NCI-H69 (cell line): ENCODE data around the gene PLEKHA1.
A peak's percentile ranks its signal among the peaks of the same experiment; 100 is the strongest.

Experiments
- DNase-seq: peaks from one replicate; lab custom pipeline; 2025; lab: John Stamatoyannopoulos, UW

Gene PLEKHA1

DNA sequence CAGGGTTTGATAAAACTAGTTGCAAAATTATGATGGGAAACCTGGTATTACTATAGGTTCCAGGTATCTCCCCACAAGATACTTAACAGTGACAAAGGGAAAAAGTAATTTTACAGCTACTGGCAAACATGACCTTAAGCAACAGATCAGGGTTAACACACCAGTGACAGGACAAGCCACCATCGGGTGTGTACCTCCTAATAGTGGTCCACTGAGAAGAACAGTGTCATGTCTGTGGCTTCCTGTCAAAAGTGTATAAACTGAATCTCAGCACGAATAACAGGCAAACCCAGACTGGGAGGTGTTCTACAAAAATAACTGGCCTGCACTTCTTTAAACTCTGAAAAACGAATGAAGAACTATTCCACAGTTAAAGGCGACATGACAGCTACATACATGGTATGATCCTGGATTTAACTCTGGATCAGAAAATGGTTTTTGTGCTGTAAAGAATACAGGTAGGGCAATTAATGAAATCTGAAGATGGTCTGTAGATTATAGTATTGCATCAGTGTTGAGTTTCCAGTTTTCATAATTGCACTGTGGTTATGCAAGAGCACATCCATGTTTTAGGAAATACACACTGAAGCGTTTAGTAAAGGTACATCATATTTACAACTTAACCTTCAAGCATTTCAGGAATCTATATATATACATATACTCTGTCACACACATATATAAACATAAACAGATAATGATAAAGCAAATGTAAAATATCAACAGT lies 47.9 kb downstream of the PLEKHA1 start:
- no peak for DNase-seq

DNA sequence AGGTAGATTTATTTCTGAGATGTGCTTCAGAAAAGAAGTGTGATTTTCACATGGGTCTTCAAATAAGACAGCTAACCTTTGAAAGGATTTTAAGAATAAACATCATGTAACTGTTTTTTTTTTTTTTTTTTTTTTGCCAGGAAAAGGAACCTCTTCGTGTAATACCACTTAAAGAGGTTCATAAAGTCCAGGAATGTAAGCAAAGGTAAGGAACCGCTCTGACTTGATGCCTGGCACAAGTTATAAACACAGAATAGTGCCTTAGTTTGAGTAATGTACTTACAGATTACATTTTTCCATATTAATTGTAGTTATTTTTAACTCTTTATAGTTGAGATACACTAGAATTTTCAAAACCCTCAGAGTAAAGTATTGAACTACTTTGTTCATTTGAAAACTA lies 49.6 kb downstream of the PLEKHA1 start:
- no peak for DNase-seq

DNA sequence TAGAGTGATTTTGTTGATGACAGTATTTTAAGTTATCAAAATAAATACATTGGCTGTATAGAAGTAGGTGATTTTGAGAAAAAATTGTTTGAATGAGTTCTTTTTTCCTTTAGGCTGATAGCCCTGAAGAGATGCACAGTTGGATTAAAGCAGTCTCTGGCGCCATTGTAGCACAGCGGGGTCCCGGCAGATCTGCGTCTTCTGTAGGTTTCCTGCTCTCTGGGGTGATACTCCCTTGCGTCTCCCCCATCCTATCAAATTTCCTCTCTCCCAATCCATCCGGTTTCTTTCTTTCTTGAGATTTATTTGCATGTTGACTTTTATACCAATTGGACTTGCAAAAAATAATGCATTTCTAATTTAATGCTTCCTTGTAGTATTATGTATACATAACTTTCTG lies 52.3 kb downstream of the PLEKHA1 start:
- DNase-seq, result no peak

DNA sequence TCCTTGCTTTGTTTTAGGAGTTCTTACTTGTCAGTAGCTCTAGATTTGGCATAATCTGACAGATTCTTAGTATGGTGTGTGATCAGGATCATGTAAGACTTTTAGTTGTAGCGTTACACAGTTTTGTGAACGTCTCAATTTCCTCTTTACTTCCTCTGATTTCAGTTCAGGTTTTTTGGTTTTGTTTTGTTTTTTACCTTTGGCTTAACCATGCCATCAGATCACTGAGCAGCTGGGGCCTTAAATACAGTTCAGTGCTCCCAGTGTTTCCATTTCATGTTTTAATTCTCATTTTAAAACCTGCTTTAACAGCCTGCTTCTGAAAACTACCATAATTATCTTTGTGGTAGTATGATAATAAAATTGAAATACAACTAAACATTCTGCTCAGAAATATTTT lies 52.8 kb downstream of the PLEKHA1 start:
- no peak for DNase-seq

DNA sequence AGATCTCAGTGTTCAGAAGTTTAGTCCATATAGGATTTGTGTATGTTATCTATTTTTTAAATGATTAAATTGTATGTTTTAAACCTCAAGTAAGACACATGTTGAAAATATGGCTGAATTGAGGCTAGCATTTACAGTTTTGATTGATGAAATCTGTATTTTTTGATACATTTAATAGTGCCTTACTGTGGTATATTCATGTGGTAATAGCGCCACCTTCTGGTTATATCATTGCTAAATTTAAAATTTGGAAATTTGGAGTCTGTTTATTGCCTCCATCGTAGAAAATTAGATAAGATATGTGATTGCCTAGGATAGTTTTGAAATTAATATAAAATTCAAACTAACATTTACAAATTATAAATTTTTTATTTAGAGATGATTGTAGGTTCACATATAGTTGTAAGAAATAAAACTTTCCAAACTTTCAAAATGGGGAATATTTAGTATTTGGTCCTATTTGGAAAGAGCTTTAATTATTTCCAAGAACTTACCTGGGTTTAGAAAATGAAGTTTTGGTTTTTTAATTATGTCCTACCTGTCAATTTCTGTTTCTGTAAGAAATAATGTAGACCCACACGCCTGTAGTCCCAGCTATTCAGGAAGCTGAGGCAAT lies 60.8 kb downstream of the PLEKHA1 start:
- DNase-seq, result peak; percentile 46

DNA sequence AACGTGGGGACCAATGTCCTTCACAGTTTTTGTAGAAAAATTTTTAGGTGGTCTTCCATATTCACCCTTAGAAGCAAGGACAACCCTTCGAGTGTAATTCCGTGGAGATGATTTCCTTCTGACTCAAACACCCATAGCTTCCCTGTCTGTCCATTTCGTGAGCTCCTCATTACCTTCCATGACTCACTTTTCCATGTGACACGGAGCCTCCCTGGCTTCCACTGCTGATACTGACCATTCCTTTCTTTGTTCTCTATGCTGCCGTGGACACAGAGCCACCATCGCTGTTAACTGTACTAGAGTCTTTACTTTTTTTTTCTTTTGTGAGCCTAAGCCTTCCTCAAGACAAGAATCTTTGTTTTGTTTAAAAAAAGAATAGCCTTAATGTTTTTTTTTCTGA lies 67.5 kb downstream of the PLEKHA1 start:
- peak; percentile 1 for DNase-seq

DNA sequence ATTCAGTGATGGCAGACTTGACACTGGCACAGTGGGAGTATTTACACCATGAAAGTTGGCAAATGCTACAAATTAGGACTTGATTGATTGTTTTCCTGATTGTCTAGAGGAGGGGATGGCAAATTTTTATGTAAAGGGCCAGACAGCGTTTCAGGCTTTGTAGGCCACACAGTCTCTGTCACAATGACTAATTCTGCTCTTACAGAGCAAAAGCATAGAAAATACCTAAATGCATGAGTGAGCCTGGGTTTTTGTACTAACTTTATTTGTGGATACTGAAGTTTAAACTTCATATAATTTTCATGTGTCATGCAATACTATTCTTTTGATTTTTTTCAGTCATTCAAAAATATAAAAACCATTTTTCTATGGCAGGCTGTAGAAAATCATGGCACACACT lies 71.0 kb downstream of the PLEKHA1 start:
- no peak for DNase-seq

DNA sequence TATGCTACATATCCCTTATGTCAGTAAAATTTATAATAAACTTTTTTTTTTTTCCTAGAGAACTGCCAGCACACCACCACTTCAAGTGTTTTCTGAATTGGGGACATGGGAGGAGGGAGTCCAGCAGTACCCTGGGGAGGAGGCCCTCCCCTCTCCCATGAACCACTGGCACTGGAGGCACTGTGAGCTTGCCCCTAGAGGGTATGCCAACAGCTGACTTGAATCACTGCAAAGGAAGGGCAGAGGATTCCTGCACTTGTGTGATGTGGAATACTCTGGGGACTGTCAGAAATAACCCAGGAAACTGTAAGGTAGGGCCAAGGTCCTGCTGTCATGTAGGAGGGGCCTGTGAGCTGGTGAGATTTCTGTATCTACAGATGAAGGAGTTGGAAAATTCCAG lies 71.4 kb downstream of the PLEKHA1 start:
- DNase-seq, result peak; percentile 4

DNA sequence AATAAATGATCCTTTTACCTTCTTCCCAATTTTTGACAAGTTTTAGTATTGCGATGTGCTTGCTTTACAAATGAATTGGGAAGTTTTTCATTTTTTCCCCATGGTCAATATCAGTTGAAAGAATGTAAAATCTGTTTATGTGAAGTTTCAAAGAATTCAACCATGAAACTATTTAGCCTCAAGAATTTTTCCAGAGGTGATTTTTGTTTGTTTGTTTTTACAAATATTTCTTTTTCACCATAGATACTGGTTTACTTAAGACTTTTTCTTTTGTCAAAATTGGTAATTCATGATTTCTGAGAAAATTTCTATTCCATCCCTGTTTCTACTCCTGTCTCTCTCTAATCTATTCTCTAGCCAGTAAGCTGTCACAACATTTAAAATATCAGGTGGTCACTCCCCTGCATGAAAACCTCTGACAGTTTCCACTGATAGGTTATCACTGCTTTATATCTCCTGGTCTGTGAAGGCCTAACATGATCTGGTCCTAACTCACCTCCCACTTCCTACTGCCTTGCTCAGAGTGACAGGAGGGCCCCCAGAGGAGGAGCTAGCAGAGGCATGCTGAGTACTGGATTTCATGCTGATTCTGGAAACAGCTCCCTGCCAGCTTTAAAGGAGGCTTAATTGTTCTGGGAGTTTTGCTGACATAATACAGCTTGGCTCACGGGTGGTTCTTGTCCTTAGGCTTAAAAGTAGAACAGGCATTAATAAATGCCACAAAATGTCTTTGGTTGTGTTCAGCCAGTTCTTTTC lies 72.3 kb downstream of the PLEKHA1 start:
- peak; percentile 54 for DNase-seq

DNA sequence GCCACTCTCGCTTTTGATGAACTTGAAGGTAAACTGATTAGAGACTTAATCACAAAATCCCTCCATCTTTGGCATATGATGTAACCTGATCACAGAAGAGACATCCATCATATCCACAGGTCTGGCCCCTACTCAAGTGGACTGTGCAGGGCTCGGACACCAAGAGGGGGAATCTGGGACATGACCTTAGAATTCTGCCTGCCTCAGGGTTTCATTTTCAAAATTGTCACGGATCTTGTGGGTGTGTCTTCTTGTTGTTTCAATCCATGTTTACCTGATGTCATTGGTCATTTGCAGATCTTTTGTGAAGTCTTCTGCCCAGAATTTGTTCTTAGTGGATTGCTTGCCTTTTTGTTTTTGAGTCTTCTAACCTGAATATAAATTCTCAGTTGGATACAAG lies 74.1 kb downstream of the PLEKHA1 start:
- DNase-seq, result no peak

DNA sequence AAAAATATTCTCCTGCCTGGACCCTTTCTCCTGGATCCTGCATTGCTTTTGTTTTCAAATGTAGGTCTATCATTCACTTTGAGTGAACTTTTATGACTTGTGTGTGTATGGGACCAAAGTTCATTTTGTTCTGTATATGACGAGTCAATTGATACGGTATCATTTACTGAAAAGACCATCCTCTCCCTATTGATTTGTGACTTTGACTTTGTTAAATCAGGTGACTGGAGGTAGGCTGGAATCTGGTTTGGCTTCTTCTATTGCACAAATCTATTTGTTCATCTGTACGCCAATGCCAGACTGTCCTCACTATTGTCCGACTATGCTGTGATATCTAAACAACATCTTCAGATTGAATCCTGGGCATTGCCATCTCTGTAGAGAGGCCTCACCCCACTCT lies 74.6 kb downstream of the PLEKHA1 start:
- DNase-seq, result no peak

DNA sequence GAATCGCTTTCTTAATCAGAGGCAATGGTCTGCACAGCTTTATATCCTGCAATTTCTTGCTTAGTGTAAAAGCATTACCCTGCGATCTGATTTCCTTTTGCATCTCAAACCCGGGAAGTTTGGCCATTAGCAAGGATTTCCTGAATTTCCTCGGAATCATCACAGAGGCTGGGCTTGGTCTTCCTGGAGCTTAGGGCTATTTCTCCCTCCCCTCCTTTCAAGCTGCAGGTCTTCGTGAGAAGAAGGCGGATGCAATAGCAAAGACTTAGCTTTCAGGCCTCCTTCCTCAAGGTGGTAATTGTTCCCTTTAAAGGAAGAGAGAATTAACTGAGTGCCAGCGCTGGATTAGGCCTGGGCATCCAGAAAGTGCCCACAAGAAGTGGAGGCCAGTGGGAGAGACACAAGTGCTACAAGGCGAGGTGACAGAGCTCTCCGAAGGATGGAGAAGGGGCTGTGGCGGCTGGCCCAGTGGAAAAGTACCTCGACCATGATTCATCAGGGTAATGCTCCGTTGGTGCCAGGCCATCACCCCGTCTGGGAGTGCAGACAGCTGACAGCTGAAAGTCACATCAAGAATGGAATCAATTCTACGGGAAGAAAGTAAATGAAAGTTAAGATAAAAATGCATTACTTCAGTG lies 76.0 kb downstream of the PLEKHA1 start:
- no peak for DNase-seq

DNA sequence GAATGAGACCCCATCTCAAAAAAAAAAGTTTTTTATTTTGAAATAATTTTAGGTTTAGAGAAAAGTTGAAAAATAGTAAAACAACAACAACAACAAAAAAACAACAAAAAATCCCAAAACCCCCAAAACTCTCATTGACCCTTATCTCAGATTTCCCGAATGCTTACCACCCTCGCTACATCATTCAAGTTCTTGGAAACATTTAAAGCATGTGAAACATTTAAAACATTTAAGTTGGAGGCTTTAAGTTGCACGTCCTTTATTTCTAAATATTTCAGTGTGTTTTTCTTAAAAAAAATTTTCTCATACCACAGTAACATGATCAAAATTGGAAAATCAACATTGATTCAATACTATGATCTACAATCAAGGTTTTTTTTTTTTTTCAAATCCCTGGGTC lies 79.6 kb downstream of the PLEKHA1 start:
- no peak for DNase-seq

DNA sequence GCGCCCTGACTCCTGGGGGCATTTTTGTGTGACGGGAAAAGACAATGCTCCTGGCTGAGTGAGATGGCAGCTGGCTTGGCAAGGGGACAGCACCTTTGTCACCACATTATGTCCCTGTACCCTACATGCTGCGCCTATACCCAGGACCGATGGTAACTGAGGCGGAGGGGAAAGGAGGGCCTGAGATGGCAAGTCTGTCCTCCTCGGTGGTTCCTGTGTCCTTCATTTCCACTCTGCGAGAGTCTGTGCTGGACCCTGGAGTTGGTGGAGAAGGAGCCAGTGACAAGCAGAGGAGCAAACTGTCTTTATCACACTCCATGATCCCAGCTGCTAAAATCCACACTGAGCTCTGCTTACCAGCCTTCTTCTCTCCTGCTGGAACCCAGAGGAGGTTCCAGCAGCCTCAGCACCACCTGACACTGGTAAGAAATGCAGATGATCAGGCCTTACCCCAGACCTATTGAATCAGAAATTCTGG lies 80.1 kb downstream of the PLEKHA1 start, which contains the start of gene ARMS2:
Gene ARMS2, plus strand, starts transcription at position 51 of the 478 bp plus-strand sequence. Its CDS starts 75 bp downstream, at position 126.
- DNase-seq, result no peak

DNA sequence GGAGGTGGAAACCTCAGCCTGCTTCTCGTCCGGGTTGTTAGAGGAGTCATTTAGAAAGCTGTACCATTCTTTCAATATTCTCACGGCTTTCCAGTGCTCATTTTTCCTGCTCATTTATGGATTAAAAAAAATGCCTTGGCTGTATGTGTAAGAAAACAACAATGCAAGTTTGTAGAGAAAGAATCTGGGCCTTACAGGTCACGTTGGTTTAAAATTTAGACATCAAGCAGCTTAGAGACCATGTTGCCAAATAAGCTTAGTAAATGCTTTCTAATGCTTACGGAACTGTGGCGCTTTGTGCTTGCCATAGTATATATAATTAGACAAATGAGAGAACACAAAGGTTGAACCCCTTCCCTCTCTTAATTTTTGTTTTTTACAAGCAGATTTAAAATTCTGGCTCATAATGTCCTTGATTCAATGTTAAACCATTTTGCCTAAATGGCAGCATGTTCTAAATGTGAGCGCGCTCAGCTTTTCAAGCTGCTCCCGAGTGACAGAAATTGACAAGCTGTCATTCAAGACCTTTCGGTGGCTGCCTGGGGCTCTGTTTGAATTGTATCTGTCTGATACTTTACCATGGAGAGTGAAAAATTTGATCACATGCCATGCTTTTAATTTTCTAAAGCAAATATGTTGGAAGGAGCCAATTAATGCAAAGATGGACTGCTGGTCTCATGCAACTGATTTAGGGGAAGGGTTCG lies 81.0 kb downstream of the PLEKHA1 start:
- no peak for DNase-seq

DNA sequence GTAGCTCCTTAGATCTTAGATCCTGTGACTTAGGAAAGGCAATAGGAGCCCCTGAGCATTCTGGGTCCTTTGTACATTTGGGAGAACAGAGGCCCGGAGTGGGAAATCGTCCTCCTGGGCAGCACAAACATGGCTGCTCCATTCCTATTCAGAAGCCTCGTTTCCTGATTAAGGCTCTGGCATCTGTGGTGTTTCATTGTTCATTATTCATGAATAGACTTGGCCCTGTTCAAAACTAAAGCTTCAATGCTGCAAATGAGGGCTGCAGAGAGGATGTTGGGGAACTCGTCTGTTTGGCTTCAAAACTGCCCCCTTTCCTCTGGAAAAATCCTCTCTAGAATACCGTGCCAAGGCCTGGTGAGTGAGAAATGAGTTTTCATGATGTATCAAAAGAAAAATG lies 83.4 kb downstream of the PLEKHA1 start:
- no peak for DNase-seq

DNA sequence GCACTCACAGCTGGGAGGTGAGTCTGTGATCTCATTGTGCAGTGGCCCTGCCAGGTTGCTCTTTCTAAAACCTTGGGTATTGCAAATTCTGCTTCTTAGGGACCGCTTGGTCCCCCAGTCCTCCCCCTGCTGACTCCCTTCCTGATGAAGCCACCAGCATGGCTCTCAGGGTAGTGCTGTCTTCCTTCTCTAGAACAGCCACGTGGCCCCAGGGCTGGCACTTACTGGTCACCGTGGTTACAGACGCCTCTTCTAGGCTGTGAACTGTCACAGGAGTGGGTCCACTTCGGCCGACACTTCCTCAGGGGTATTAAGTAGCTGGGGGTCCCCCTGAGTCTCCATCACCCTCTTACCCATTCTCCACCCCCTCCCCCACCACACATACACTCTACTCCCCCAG lies 84.2 kb downstream of the PLEKHA1 start:
- peak; percentile 5 for DNase-seq

DNA sequence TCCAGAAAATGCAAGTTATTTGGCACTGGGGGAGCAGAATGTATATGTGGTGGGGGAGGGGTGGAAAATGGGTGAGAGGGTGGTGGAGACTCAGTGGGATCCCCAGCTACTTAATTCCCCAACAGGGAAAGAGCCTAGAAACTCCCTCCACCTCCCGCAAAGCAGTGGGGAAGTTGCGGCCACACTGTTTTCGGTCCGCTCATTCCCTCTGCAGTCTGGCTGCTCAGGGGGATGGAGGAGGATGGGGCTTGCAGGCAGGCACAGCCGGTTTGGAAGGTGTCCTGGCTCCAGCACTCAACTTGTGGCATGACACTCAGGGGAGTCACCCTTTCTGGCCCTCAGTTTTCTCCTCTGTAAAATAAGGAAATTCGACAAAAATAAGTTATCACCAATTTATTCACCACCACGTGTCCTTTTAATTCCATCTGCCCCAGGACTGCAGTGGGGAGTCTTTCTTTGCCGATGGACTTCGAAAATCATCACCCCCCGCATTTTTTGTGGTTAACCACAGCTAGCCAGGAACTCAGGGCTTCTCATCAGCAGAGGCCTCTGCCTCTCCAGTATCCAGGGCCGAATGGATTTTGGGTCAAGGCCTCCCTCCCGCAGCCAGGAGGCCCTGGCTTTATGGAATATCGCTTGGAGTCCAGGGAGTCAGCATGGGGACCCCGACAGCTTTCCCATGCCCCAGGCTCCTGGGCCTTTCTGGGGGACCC lies 85.2 kb downstream of the PLEKHA1 start:
- no peak for DNase-seq

DNA sequence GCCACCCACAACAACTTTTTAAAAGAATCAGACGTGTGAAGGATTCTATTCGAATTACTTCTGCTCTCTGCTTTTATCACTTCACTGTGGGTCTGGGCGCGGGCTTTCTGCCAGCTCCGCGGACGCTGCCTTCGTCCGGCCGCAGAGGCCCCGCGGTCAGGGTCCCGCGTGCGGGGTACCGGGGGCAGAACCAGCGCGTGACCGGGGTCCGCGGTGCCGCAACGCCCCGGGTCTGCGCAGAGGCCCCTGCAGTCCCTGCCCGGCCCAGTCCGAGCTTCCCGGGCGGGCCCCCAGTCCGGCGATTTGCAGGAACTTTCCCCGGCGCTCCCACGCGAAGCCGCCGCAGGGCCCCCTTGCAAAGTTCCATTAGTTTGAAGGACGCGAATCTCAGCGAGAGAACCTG lies 86.4 kb downstream of the PLEKHA1 start:
- no peak for DNase-seq

DNA sequence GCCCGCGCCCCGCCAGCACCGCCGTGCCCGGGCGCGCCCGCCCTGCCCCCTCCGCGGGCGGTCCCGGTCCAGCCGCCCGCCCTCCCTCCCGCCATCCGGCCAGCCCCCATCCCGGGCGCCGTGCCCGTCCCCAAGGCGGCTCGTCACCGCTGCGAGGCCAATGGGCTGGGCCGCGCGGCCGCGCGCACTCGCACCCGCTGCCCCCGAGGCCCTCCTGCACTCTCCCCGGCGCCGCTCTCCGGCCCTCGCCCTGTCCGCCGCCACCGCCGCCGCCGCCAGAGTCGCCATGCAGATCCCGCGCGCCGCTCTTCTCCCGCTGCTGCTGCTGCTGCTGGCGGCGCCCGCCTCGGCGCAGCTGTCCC lies 86.8 kb downstream of the PLEKHA1 start, which contains the start of gene HTRA1:
Gene HTRA1, plus strand, starts transcription at position 187 of the 362 bp plus-strand sequence. Its CDS starts 100 bp downstream, at position 287.
- peak; percentile 59 for DNase-seq
